Measurements from ENCODE around the gene PHACTR4. TPM values are rescaled to one million over a fixed set of nuclear protein-coding genes. Genes with fewer than 3 reads are reported as not detected.

The PHACTR4 gene
- total and polyA plus RNA-seq, 2 of the 13 experiments (the other 11 are each of a cell fraction or from before 2014, with no cell fraction given) = 13.9 to 17.1 TPM

DNA sequence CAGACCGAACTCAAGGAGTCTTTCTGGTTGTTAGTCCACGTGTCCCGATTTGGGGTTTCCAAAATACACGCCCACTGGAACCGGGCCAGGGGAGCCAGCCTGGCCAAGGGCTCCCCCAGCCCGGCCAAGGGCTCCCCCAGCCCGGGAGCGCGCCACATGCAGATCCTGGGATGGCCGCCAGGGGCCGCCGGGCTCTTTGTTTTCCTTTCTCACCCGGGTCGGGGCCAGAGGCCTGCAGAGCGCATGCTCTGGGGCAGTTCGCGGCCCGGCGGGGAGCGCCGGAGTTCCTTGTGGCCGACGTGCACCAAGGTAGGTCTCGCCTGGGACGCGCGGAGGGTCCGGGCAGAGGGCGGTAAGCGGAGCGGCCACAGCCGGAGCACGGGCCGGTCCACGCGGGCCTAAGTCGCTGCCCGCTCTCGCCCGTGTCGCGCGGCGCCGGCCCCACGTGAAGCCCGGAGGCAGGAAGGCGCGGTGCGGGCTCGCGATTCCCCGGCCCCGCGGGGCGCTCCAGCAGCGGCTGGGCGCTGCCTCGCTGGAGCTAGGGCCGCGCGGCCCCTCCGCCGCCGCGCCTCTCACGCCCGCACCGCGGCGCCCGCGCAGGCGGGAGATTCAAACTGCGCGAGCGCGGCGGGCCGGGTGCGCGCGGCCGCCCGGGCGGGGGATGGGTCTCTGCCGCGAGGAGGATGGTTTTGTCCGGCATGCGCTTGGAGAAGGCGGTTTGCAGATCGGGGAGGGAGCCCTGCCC, 148.6 kb downstream of the PHACTR4 start (continued):
- TF ChIP-seq, protein P1, sequence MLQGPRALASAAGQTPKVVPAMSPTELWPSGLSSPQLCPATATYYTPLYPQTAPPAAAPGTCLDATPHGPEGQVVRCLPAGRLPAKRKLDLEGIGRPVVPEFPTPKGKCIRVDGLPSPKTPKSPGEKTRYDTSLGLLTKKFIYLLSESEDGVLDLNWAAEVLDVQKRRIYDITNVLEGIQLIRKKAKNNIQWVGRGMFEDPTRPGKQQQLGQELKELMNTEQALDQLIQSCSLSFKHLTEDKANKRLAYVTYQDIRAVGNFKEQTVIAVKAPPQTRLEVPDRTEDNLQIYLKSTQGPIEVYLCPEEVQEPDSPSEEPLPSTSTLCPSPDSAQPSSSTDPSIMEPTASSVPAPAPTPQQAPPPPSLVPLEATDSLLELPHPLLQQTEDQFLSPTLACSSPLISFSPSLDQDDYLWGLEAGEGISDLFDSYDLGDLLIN (CRISPR knock-in tag; IDR thresholded peaks at IDR 0.05; ENCODE audit: borderline replicate concordance) = no peak
- TF ChIP-seq, protein P2, sequence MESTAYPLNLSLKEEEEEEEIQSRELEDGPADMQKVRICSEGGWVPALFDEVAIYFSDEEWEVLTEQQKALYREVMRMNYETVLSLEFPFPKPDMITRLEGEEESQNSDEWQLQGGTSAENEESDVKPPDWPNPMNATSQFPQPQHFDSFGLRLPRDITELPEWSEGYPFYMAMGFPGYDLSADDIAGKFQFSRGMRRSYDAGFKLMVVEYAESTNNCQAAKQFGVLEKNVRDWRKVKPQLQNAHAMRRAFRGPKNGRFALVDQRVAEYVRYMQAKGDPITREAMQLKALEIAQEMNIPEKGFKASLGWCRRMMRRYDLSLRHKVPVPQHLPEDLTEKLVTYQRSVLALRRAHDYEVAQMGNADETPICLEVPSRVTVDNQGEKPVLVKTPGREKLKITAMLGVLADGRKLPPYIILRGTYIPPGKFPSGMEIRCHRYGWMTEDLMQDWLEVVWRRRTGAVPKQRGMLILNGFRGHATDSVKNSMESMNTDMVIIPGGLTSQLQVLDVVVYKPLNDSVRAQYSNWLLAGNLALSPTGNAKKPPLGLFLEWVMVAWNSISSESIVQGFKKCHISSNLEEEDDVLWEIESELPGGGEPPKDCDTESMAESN (CRISPR knock-in tag; conservative IDR thresholded peaks at IDR 0.05) = peak; percentile 41; the same call in 1 of the 2 replicates
- TF ChIP-seq, protein P3, sequence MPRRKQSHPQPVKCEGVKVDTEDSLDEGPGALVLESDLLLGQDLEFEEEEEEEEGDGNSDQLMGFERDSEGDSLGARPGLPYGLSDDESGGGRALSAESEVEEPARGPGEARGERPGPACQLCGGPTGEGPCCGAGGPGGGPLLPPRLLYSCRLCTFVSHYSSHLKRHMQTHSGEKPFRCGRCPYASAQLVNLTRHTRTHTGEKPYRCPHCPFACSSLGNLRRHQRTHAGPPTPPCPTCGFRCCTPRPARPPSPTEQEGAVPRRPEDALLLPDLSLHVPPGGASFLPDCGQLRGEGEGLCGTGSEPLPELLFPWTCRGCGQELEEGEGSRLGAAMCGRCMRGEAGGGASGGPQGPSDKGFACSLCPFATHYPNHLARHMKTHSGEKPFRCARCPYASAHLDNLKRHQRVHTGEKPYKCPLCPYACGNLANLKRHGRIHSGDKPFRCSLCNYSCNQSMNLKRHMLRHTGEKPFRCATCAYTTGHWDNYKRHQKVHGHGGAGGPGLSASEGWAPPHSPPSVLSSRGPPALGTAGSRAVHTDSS (CRISPR knock-in tag; conservative IDR thresholded peaks at IDR 0.05) = no peak
- TF ChIP-seq, protein P4, sequence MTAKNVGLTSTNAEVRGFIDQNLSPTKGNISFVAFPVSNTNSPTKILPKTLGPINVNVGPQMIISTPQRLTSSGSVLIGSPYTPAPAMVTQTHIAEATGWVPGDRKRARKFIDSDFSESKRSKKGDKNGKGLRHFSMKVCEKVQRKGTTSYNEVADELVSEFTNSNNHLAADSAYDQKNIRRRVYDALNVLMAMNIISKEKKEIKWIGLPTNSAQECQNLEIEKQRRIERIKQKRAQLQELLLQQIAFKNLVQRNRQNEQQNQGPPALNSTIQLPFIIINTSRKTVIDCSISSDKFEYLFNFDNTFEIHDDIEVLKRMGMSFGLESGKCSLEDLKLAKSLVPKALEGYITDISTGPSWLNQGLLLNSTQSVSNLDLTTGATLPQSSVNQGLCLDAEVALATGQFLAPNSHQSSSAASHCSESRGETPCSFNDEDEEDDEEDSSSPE (CRISPR knock-in tag; IDR thresholded peaks at IDR 0.05) = peak; percentile 86
- no peak for TF ChIP-seq SETDB1 (CRISPR knock-in tag; IDR thresholded peaks at IDR 0.05; ENCODE audit: borderline replicate concordance)
- no peak for TF ChIP-seq KLF15 (CRISPR knock-in tag; IDR thresholded peaks at IDR 0.05; ENCODE audit: borderline replicate concordance)
- TF ChIP-seq ZNF441 (CRISPR knock-in tag; IDR thresholded peaks at IDR 0.05; ENCODE audit: borderline replicate concordance) = no peak
- no peak for TF ChIP-seq KLF12 (CRISPR knock-in tag; IDR thresholded peaks at IDR 0.05; ENCODE audit: borderline replicate concordance)
- peak; percentile 76 for TF ChIP-seq PHF8 (CRISPR knock-in tag; IDR thresholded peaks at IDR 0.05)
- TF ChIP-seq ZNF616 (CRISPR knock-in tag; IDR thresholded peaks at IDR 0.05; ENCODE audit: low read depth) = peak; percentile 66
- peak; percentile 60 for TF ChIP-seq KDM4B (CRISPR knock-in tag; IDR thresholded peaks at IDR 0.05)
- TF ChIP-seq, protein P5, sequence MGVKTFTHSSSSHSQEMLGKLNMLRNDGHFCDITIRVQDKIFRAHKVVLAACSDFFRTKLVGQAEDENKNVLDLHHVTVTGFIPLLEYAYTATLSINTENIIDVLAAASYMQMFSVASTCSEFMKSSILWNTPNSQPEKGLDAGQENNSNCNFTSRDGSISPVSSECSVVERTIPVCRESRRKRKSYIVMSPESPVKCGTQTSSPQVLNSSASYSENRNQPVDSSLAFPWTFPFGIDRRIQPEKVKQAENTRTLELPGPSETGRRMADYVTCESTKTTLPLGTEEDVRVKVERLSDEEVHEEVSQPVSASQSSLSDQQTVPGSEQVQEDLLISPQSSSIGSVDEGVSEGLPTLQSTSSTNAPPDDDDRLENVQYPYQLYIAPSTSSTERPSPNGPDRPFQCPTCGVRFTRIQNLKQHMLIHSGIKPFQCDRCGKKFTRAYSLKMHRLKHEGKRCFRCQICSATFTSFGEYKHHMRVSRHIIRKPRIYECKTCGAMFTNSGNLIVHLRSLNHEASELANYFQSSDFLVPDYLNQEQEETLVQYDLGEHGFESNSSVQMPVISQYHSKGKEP (CRISPR knock-in tag; IDR thresholded peaks at IDR 0.05) = no peak
- TF ChIP-seq, protein P6, sequence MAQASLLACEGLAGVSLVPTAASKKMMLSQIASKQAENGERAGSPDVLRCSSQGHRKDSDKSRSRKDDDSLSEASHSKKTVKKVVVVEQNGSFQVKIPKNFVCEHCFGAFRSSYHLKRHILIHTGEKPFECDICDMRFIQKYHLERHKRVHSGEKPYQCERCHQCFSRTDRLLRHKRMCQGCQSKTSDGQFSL (CRISPR knock-in tag; IDR thresholded peaks at IDR 0.05) = no peak
- TF ChIP-seq, protein P7, sequence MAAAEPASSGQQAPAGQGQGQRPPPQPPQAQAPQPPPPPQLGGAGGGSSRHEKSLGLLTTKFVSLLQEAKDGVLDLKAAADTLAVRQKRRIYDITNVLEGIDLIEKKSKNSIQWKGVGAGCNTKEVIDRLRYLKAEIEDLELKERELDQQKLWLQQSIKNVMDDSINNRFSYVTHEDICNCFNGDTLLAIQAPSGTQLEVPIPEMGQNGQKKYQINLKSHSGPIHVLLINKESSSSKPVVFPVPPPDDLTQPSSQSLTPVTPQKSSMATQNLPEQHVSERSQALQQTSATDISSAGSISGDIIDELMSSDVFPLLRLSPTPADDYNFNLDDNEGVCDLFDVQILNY (CRISPR knock-in tag; conservative IDR thresholded peaks at IDR 0.05) = peak; percentile 87; the same call in 1 of the 2 replicates
- TF ChIP-seq PLRG1 (conservative IDR thresholded peaks at IDR 0.05) = no peak
- TF ChIP-seq NFKB2 (CRISPR knock-in tag; IDR thresholded peaks at IDR 0.05; ENCODE audit: borderline replicate concordance) = peak; percentile 77; the same call in 1 of the 2 replicates
- TF ChIP-seq, protein P8, sequence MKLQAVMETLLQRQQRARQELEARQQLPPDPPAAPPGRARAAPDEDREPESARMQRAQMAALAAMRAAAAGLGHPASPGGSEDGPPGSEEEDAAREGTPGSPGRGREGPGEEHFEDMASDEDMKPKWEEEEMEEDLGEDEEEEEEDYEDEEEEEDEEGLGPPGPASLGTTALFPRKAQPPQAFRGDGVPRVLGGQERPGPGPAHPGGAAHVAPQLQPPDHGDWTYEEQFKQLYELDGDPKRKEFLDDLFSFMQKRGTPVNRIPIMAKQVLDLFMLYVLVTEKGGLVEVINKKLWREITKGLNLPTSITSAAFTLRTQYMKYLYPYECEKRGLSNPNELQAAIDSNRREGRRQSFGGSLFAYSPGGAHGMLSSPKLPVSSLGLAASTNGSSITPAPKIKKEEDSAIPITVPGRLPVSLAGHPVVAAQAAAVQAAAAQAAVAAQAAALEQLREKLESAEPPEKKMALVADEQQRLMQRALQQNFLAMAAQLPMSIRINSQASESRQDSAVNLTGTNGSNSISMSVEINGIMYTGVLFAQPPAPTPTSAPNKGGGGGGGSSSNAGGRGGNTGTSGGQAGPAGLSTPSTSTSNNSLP (IDR thresholded peaks at IDR 0.05; ENCODE audit: low read depth, low read length) = no peak
- peak; percentile 73 for TF ChIP-seq KLF6 (CRISPR knock-in tag; IDR thresholded peaks at IDR 0.05)
